GM19099 (cell line): ENCODE measurements around the gene TMEM154.
A peak's percentile ranks its signal among the peaks of the same experiment; 100 is the strongest.

Experiments
- POLR2A ChIP-seq: IDR thresholded peaks from 3 replicates; pipeline ENCODE4 v1.6.1; 2011; ENCODE audit warnings: low read depth; ENCODE audit not compliant: insufficient read length; ENCODE audit errors: extremely low read depth

TMEM154 gene

GRCh38 chr4:152680988-152681603 lies 1.3 kb upstream of the TMEM154 start:
- no peak for TF ChIP-seq POLR2A

DNA sequence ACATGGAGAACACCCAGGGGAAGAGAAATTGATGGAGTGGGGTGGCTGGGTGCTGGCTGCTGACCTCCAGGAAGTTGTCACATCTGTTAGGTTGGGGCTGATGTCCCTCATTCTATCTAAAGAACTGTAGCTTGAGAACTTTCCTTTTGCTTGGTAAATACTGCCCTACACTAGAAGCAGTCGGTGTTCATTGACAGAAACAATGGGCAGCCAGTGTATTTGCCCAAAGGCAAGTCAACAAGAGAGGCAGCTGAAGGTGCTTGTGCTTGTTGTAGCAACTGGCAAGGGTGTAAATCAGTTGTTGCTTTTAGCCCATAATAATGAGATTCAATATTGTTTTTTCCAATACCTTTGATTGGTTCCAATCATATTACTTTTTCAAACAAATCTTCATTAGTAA lies 956 bp downstream of the TMEM154 start:
- TF ChIP-seq POLR2A: peak; percentile 28

DNA sequence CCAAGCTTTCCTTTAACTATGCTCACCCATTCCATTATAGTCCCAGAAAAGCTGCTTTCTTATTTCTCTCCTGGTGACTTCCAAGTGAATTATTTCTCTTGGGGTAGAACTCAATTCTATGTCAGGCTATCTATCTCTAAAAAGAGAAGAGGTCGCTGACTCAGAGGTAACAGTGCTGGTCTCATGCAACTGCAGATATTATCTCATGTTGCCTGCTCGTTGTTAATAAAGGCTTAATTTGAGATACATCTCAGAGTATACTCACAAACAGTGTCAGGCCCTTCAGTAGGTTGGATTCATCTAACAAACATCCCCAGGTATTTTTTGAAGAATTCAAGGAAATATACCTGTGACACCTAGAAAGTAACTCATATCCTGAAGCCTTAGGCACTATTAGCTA lies 2.7 kb downstream of the TMEM154 start:
- no peak for TF ChIP-seq POLR2A

GRCh38 chr4:152676052-152676854 lies 3.5 kb downstream of the TMEM154 start:
- peak; percentile 20 for TF ChIP-seq POLR2A

- no peak for TF ChIP-seq POLR2A
Observed at GRCh38 chr4:152674359-152674758, 5.4 kb downstream of the TMEM154 start.

DNA sequence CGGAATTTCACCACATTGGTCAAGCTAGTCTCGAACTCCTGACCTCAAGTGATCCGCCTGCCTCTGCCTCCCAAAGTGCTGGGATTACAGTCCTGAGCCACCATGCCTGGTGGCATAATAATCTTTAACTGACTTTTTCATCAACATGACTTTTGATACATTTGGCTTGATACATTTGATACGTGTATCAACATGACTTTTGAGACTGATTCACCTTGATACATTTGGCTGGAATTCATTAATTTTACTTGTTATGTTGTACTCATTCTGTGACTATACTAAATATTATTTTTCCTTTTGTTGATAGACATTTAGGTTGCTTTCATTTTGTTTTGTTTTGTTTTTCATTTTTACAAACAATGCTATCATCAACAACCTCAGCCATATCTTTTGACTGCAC lies 6.3 kb downstream of the TMEM154 start:
- no peak for TF ChIP-seq POLR2A

DNA sequence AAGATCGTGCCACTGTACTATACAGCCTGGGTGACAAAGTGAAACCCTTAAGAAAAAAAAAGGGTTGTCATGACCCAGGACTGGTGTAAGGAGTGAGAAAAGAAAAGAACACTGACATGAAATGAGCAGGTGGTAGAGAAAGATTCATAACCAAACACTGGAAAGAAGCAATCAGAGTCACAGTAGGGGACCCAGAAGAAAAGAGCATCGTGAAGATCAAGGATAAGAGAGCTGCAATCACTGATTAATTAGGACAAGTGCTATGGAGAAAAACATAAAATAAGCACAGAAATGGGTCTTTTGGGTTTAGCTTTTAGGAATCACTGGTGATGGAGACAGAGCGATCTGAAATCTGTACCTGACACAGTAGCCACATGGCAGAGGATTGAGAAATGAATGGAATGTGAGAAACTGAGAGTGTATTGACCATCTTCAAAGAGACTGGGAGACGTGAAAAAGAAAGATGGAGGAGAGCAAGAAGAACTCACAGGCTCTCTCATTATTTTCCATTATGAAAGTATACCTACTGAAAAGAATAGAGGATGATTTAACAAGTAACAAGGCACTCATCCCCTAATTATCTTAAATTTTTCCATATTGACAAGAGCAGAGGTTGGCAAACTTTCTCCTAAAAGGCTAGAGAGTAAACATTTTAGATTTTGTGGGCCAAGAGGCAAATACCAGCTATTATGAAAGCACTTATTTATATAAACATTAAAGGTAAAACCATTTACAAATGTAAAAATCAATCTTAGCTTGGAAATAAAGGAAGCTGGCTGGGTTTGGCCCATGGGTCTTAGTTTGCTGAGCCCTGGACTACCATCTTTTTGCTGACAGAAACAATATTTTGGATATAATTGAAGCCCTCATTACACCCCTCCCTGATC lies 7.3 kb downstream of the TMEM154 start:
- TF ChIP-seq POLR2A: no peak

DNA sequence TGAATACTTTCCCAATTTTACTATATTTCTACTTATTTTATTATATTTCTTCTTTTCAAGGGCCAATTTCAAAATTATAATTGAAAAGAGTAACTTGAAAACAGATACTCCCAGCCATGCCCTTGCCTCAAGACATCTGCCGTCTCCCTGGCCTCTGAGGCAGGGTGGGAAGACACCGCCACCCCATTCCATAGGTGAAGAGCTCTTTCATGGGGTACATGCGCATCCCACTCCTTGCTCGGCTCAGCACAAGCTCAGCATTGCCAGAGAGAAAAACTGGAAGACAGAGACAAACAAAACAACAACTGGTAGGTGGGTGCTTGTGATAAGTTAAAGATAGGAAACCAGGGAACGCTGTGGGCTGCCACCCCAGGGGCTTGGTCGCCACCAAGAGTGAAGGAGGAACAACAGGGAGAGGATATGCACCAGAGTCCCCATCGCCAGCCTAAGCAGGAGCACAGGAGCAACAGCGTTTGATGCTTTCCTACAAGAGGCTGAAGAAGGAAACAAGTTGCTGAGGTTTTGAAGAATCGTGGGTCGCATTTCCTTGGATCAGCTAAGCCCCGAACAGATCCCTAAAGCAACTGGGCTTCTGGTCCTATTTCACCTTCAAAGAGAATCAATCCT lies 11.3 kb downstream of the TMEM154 start:
- TF ChIP-seq POLR2A: no peak

DNA sequence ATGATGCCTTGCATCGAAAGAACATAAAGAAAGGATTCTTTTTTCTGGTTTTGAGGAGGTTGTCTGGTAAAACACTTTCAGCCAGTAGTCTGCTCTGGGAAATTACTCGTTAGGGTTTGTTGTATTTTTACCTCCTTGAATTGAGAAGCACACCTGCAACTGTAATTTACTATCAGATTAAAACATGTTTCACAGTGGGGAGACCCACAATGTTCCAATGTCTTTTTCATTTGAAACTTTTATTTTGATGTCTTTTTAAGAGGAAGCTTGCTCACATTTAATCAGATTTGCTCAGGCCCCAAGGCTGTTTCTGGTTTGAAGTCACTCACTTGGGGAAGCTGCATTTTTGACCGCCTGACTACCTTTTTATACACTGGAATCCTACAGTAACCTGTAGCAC lies 12.0 kb downstream of the TMEM154 start:
- no peak for TF ChIP-seq POLR2A

DNA sequence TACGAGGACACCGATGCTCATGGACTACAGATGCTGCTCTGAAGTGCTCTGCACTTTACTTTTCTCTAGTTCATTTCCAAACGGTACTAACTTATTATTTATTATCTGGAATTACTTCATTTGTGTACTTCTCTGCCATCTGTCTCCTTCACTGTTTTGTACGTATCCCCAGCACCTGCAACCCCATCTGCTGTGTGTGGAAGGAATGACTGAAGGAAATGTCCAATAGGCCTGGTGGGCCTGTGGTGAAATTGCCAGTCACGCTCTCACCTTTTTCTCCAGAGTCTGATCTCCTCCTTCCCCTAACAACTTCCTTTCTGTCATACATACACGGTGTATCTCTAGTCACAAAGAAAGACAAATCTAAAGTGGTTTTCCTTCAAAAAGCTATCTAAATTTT lies 12.9 kb downstream of the TMEM154 start:
- no peak for TF ChIP-seq POLR2A

- TF ChIP-seq POLR2A: no peak
Observed at GRCh38 chr4:152665691-152666395, 14.0 kb downstream of the TMEM154 start.

DNA sequence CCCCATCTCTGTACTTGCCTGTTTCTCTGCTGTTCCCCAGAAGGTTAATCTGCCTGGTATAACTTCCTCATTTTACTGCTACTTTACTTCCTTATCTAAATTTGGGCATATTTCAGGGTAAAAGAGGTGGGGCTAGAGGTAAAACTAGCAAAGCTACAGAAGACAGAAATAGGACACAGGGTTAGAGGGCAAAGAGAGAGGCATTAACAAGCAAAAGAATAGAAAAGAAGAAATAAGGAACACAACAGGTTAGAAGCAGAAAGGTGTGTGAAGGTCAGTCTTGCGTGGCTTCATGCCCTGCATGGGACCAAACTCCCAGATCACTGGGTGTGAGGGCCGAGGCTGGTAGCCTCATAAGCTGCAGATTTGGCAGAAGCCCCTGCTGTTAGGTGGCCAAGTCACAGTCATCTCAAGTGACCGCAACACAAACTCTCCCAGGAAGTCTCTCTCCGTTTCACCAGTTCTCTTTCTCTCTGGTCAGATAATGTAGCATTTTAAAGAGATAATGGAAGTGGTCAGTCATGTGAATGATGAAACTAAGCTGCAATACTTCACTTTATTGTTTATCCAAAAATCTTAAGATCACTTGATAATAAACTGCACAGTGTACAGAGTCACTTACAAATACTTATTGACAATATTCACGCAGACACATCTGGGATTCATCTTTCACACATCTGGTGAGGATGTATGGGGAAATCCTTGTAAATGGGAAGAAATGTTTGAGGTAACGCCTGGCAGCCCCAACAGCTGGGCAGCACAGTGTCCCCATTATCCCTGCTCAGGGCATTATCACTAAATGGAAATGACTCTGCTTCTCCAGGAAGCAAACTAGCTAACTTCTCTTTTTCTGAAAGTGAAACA lies 16.4 kb downstream of the TMEM154 start:
- no peak for TF ChIP-seq POLR2A

- TF ChIP-seq POLR2A: no peak
Observed at GRCh38 chr4:152661649-152662048, 18.1 kb downstream of the TMEM154 start.

- no peak for TF ChIP-seq POLR2A
Observed at GRCh38 chr4:152660526-152660925, 19.3 kb downstream of the TMEM154 start.
